ENCODE data around the gene ACTR3C.
"Not testable (repeated sequence)": the region's sequence is repeated elsewhere in the genome, so short reads cannot be mapped to it uniquely, and the experiment has no call there.

Gene ACTR3C

DNA sequence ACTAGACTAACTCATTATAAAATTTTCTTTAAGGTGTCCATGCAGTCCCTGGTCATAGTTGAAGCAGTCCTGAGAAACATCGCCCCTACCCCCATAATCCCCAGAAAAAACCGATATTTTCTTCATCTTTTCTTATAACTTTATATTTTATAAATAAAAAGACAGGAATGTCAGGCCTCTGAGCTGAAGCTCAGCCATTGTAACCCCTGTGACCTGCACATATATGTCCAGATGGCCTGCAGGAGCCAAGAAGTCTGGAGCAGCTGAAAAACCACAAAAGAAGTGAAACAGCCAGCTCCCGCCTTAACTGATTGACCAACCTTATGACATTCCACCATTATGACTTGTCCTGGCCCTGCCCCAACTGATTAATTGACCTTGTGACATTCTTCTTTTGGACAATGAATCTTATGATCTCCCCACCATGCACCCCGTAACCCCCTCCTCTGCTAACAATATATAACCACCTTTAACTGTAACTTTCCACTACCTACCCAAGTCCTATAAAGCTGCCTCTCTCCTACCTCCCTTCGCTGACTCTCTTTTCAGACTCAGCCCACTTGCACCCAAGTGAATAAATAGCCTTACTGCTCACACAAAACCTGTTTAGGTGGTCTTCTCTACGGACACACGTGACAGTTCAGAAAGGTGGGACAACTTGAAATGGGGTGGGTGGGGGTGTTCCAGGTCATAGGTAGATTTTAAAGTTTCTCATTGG lies 10.5 kb downstream of the ACTR3C start:
- DNase-seq (ENCODE audit: low spot score) = not testable (repeated sequence)

DNA sequence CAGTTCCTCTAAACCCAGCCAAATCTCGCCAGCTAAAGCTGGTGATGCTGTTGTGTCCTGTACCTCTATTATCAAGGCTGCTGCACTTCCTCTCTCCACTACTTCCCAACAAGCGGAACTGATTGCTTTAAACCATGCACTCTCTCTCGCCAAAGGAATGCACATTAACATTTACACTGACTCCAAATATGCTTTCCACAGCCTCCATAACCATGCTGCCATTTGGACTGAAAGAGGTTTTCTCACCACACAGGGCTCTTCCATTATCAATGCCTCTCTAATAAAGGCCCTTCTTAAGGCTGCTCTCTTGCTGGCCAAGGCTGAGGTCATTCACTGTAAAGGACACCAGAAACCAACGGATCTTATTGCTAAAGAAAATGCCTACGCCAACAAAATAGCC lies 11.6 kb downstream of the ACTR3C start:
- DNase-seq (ENCODE audit: low spot score) = no peak

DNA sequence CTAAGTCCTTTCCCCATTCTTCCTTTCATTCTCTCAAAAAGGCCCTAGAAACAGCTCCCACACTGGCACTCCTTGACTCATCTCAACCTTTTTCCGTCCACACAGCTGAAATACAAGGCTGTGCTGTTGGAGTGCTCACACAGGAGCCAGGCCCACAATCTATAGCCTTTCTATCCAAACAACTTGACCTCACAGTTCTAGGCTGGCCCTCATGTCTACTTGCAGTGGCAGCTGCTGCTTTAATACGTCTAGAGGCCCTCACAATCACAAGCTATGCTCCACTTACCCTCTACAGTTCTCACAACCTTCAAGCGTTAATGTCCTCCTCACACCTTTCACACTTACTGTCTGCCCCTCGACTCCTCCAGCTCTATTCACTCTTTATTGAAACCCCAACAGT lies 12.2 kb downstream of the ACTR3C start:
- DNase-seq (ENCODE audit: low spot score) = no peak

DNA sequence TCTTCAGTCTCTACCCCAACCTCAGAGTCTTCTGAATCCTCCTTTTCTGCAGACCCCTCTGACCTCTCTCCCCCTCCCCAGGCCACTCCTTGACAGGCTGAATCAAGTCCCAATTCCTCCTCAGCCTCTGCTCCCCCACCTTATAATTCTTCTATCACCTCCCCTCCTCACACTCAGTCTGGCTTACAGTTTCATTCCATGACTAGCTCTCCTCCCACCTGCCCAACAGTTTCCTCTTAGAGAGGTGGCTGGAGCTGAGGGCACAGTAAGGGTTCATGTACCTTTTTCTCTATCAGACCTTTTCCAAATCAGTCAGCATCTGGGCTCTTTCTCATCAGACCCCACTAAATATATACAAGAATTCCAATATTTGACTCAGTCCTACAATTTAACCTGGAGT lies 14.8 kb downstream of the ACTR3C start:
- DNase-seq (ENCODE audit: low spot score) = no peak

DNA sequence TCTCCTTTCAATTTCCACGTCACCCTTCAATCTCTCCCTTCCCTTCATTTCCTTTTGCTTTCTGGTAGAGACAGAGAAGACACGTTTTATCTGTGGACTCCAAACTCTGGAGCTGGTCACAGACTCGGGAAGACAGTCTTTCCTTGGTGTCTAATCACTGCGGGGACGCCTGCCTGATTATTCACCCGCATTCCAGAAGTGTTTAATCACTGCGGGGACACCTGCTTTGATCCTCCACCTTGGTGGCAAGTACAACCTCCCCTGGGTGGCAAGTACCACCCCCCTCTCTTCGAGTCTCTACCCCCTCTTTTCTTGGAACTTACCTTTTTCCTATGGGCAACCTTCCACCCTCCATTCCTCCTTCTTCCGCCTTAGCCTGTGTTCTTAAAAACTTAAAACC lies 15.4 kb downstream of the ACTR3C start:
- no peak for DNase-seq (ENCODE audit: low spot score)

DNA sequence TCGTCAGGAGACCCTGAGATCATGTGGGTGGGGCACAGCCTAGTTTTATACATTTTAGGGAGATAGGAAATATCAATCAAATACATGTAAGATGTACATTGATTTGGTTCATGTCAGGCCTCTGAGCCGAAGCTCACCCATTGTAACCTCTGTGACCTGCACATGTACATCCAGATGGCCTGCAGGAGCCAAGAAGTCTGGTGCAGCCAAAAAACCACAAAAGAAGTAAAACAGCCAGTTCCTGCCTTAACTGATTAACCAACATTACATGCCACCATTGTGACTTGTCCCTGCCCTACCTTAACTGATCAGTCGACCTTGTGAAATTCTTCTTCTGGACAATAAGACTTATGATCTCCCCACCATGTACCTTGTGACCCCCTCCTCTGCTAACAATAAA lies 16.2 kb downstream of the ACTR3C start:
- no peak for DNase-seq (ENCODE audit: low spot score)

DNA sequence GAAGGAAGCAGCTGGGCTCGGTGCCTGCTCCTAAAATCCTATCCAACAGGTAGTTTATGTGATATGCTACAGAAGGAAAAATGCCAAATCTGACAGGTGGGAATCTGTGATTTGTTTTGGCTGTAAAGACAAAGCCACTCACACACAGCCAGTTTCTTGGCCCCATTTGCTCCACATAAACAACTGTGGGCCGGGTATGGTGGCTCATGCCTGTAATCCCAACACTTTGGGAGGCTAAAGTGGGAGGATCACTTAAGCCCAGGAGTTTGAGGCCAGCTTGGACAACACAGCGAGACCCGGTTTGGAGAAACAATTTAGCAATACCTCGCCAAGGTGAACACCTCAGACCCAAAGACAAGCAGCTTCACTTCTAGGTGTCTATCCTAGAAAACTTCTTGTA lies 17.0 kb downstream of the ACTR3C start:
- DNase-seq (ENCODE audit: low spot score) = not testable (repeated sequence)

DNA sequence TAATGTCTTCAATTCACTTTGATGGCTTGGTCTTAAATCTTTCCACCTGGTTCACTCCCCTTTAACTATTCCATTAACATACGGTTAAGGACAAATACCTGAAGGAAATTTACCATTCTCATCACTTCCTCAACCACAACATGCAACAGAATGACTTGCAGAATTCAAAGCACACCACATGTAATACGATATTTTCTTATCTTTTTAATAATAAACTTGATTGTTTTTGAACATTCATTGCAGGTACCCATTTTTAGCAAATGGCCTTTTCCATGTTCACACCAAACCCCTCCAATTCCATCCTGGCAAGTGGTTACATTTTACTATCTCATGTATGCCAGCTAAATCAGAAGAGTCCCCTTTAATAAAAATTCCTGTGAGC lies 17.5 kb downstream of the ACTR3C start:
- not testable (repeated sequence) for DNase-seq (ENCODE audit: low spot score)

DNA sequence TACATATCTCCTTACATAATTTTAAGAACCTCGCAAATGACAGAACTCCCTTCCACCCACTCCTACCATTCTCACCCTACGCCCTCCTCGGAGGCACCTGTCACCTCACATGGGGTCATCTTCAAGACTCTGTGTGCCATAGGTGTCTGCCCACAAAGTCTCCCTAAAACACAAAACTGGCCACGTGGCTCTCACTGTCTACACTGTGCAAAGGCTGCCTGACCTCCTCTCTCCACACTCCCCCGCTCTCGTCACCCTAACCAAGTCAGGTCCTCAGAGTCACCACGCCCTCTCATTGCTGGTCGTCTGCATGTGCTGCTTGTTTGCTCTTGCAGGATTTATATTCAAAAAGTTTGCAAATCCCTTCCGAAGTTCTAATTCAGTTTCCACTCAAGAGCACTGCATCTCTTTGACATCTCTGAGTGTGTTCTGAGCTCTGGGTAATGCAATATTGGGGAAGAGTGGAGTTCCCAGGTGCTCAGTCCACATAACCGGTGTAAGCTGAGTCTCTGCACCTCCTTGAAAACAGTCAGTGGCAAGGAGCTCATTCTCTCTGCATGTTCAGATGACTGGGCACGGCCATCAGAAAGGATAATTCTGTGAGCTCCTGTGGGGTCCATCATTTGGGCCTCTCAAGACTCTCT lies 18.0 kb downstream of the ACTR3C start:
- not testable (repeated sequence) for DNase-seq (ENCODE audit: low spot score)

DNA sequence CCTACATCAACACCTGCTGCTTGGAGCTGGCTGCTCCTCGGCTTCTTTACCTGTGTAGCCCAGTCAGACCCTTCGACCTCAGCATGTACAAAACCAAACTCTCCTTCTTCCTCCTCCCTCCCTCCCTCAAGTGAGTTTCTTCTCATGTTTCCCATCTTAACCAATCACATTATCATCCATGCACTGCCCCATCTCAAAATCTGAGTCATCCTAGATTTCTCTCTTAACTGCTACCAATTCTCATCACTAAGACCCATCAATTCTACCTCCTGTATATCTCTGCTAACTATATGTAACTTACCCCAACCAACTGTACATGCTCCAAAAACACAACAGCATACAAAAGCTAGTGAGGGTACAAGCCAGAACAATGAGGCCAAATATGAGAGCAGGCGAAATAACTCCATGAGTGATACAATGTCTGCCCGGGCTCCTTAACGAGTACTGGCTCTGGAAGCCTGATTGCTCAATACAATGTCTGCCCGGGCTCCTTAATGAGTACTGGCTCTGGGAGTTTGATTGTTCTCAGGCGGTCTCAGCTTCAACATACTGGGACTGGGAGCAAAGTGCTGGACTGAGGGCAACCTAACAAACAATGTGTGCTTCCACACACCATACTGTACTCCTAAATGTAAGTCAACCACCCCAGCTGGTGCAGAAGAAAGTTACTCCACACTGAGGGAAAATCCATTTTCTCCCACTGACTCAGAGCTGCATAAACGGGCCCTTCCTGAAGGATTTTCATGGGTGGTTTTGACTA lies 18.7 kb downstream of the ACTR3C start:
- not testable (repeated sequence) for DNase-seq (ENCODE audit: low spot score)

DNA sequence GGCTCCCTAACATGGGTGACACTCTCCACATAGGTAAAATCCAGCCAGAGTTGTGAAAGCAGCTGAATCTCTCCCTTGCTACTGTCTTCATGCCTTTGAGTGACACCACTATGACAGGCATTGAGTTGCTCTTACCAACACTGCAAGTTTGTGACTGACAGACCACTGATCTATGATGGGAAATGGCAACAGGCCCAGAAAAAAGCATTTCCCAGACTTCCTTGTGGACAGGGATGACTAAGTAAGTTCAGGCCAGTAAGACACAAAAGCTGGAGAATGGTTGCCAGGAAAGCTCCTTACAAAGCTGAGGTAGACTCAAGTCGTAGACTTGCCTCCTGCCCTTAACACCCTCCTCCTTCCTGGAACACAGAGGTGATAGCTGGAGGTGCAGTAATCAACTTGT lies 20.4 kb downstream of the ACTR3C start:
- DNase-seq (ENCODE audit: low spot score) = not testable (repeated sequence)

DNA sequence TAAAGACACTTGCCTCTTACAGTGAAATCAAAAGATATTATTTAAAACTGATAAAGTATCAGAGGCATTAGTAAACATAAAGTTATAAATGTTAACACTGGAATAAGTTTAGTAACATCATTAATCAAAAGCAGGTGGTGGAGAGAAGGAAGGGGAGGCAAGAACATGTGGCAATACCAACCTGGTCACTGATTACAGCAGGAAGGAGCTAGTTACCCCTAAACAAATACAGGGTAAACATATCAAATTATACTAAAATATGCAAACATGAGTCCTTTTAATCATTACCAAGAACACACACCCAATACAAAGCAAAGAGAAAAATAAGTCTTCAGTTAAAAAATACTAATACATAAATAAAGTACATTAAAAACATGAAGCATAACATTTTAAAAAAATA lies 25.4 kb downstream of the ACTR3C start:
- DNase-seq (ENCODE audit: low spot score) = not testable (repeated sequence)

DNA sequence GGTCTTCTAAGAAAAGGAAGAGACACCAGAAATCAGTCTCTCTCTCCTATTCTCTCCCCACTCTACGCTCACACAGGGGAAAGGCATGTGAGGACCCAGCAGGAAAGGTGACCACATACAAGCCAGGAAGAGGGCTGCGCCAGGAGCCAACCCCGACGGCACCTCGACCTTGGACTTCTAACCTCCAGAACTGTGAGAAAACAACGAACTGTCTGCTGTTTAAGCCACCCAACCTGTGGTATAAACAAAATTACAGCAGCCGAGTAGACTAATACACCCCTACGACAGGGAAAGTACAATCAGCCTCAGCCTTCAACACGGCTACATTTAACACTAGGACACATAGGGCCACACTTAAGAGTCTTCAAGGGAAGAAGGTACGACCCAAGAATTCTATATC lies 26.5 kb downstream of the ACTR3C start:
- not testable (repeated sequence) for DNase-seq (ENCODE audit: low spot score)

DNA sequence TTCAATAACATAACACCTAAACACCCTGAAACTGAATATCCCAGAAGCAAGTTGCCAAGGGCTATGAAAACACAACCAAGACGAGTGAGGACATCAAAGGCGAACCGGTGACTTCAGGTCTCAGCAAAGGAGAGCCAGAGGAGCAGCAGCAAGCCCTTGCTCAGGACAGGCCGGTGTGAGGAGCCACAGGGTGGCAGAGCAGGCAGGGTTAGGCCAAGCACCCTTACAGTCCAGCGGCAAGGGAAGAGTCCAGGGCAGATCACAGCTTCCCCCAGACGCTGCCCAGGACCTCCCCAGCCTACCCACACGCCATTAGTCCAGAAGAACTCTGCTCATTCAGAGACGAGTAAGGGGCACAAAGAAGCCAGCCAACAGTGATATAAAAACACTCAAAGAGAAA lies 27.7 kb downstream of the ACTR3C start:
- DNase-seq (ENCODE audit: low spot score) = not testable (repeated sequence)

DNA sequence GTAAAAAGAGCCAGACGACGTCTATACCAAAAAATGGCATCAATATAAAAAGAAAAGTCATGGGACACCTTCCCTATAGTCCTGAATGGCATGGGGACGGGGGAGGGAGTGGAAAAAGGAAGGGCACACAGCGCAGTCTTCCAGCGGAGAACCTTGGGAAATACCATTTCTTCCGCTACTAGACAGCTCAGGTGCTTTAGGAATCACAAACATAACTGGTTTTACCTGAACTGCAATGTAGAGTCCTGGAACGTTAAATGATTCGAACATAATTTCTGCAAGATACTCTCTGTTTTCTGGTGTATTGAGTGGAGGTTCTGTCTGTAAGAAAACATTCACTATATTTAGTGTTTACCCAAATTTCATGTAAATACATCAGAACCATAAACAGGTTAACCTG lies 28.3 kb downstream of the ACTR3C start:
- DNase-seq (ENCODE audit: low spot score) = not testable (repeated sequence)

DNA sequence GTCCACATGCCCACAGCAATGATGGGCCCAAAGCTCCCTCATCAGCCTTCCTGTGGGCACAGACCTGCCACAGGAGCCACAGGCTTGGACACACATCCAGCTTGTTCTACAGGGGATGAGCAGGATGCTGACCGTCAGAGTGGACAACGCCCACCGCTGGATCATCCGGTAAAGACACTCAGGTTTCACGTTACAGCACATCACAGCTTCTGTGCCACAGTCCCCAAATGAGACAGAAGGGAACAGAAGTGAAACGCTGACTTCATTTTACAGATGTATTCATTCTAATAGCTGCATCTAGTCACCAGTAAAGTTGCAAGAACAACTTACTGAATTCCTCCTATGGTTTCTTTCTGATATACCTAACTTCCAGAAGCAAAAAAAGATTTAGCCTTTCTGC lies 33.0 kb downstream of the ACTR3C start:
- DNase-seq (ENCODE audit: low spot score) = not testable (repeated sequence)

DNA sequence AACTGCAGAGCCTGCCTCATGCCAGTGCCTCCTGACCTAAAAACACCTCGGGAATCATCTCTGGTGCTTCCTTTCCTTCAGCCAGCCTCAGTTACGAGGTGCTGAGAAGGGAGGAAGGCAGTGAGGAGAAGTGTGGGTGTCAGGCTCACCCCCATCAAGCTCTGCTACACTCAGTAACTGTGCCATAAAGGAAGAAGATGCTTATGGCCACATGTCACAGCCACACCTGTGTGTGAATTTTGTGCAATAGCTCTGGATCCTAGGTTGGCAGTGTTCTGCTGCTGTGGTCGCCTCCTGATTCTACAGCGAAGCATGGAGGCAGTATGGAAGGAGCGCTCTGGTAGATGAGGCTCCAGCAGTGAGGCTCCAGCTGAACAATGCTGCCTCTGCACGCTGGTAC lies 34.5 kb downstream of the ACTR3C start:
- DNase-seq (ENCODE audit: low spot score) = not testable (repeated sequence)

DNA sequence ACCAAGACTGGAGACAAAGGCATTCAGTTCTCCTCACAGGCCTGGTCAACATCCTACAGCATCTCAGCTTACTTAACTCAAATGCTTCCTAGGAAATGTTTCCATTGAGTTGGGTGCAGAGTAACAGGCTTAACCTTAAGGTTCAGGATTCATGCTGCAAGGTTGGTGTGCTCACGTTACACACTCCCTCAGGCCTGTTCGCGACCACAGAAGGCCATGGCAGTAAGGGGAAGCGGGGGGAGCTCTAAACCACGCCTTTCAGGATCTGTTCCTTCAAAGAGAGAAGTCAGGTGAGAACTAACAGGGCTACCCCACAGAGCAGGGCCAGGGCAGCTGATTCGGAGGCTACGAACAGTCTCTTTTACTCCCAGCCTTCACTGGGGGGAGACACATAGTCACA lies 35.5 kb downstream of the ACTR3C start:
- DNase-seq (ENCODE audit: low spot score) = not testable (repeated sequence)

DNA sequence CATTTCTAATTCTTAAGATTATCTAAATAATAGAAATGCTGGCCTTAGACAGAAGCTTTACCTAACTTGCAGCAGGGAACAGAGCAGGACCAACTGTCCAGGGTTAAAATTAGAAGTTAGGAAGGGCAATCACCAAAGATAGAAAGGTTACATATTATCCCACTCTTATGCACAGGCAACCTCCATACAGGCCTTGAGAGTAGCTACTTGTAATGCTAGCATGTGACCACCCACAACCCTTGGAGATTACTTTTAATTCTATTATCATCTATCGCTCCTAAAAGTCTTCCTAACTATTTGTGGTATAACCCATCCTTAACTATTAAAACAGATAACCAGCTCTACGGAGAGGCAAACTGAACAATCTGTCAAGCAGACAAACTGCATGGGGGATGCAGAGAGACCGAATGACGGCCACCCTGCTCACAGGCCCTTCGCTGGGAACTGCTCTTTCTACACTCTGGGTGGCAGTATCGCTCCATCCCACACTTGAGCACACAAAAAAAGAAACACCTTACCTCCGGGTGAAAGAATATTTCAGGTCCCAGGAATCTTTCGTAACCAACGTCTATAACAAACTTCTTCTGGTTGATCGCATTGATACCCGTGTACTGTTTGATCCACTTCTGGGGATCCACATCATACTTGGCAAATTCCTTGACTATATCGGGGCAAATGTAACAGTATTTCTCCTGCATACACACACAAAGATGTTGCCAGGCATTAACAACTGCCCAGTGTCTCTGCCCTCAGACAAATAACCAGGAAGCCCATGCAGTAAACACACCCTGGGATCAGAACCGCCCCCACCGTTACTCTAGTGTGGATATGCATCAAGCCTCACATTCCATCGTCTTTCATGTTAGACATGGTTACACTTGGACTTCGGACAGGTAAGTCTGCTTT lies 37.2 kb downstream of the ACTR3C start:
- not testable (repeated sequence) for DNase-seq (ENCODE audit: low spot score)

DNA sequence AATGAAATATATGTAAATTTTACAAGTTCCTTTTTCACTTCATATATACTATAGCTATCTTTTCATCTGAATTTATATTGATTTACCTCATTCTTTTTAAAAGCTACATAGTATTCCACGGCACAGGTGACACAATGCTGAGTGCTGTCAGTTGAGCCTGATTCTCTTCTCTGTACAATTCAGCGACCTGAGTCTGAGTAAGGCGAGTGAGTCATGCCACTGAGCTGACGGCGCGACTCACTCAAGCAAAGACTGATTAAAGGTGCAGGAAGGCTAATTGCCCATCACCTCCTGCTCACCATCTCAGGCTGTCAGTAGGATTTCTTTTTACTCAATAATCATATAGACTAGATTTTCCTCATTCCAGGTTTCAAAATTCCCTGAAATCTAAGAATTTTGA lies 39.7 kb downstream of the ACTR3C start:
- not testable (repeated sequence) for DNase-seq (ENCODE audit: low spot score)

DNA sequence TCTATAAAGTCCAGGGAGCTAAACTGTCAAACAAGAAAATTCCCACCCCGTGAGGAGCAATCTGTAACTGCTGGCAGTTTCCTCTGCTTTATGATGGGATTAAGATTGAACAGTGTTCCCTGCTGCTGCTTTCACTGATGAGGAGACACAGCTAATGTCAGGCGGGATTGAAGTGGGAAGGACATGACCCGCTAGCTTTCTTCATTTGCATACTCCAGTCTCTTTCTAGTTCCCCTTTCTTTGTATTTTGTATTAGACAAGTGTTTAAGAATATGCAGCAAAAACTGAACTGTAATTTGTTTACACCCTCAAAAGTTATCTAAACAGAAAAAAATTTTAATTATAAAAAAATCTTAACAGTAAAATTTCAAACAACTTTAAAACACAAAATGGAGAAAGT lies 40.2 kb downstream of the ACTR3C start:
- not testable (repeated sequence) for DNase-seq (ENCODE audit: low spot score)
